IMR-90 (cell line): ENCODE data around the gene HSFX2. TPM values are rescaled to one million over a fixed set of nuclear protein-coding genes. Genes with fewer than 3 reads are reported as not detected.

Source experiments
- ATAC-seq: fragments of 200-7000 bp; cut with Tn5 transposase; 2 replicates; pipeline ENCODE4 v1.9.1; 2020; ENCODE audit warnings: low read depth, mild to moderate bottlenecking, moderate library complexity
- BruUV-seq: library from RNA; stranded (reverse); fragments of 400-500 nt; replicated peaks from 2 replicates; lab custom pipeline; 2021; lab: Mats Ljungman, UMichigan
- CTCF ChIA-PET: fragments of 300-600 bp; formaldehyde crosslinking; extraction: SDS; loops from one replicate; lab custom pipeline; 2021; ENCODE audit warnings: antibody characterized with exemption; lab: Yijun Ruan, JAX
- POLR2A ChIA-PET: fragments of 300-600 bp; sonication (Branson Sonifier 250); formaldehyde crosslinking; loops from one replicate; lab custom pipeline; 2022; ENCODE audit warnings: antibody characterized with exemption; ENCODE audit not compliant: unreplicated experiment; lab: Charles Lee
- DNase-seq: peaks from one replicate; pipeline ENCODE4 v3.0.0; 2013
- H2AFZ ChIP-seq: replicated peaks from 2 replicates; pipeline ENCODE3; 2013; ENCODE audit warnings: low read length, mild to moderate bottlenecking; ENCODE audit not compliant: poor library complexity
- H2AK5ac ChIP-seq: 2 replicates; pipeline ENCODE4 v1.6.1; 2013; ENCODE audit warnings: low read depth, low read length, inconsistent platforms
- H2AK9ac ChIP-seq: replicated peaks from 2 replicates; pipeline ENCODE3; 2013; ENCODE audit warnings: mild to moderate bottlenecking, low read depth, low read length, moderate library complexity; ENCODE audit not compliant: poor library complexity
- H2BK120ac ChIP-seq: 2 replicates; pipeline ENCODE4 v1.6.1; 2013; ENCODE audit warnings: low read depth, low read length, inconsistent platforms
- H2BK15ac ChIP-seq: 3 replicates; pipeline ENCODE4 v1.6.1; 2013; ENCODE audit warnings: low read depth, low read length, inconsistent platforms
- H2BK20ac ChIP-seq: 2 replicates; pipeline ENCODE4 v1.6.1; 2013; ENCODE audit warnings: low read depth, mild to moderate bottlenecking, inconsistent platforms, low read length, moderate library complexity
- H2BK5ac ChIP-seq: 2 replicates; pipeline ENCODE4 v1.6.1; 2013; ENCODE audit warnings: mild to moderate bottlenecking, low read depth, low read length, inconsistent platforms; ENCODE audit not compliant: poor library complexity, severe bottlenecking
- H3K14ac ChIP-seq: replicated peaks from 2 replicates; pipeline ENCODE4 v1.6.1; 2013; ENCODE audit warnings: low read depth, low read length, inconsistent platforms
- H3K18ac ChIP-seq: 2 replicates; pipeline ENCODE4 v1.6.1; 2013; ENCODE audit warnings: low read depth, low read length, control low read depth
- H3K23ac ChIP-seq: 2 replicates; pipeline ENCODE4 v1.6.1; 2013; ENCODE audit warnings: low read depth, low read length, inconsistent platforms
- H3K27ac ChIP-seq: 2 replicates; pipeline ENCODE4 v1.5.1; 2013; ENCODE audit warnings: mild to moderate bottlenecking, control low read depth, low read length; ENCODE audit not compliant: insufficient read depth
- H3K27me3 ChIP-seq: 2 replicates; pipeline ENCODE4 v1.6.1; 2013; ENCODE audit warnings: low read length; ENCODE audit not compliant: control insufficient read depth, insufficient read depth
- H3K36me3 ChIP-seq: 2 replicates; pipeline ENCODE4 v1.6.1; 2013; ENCODE audit warnings: low read length, mixed read lengths; ENCODE audit not compliant: control insufficient read depth, insufficient read depth
- H3K4ac ChIP-seq: 2 replicates; pipeline ENCODE4 v1.6.1; 2013; ENCODE audit warnings: low read depth, low read length, inconsistent platforms
- H3K4me1 ChIP-seq: 2 replicates; pipeline ENCODE4 v1.6.1; 2013; ENCODE audit warnings: low read length, mixed read lengths; ENCODE audit not compliant: control insufficient read depth, insufficient read depth
- H3K4me2 ChIP-seq: 2 replicates; pipeline ENCODE4 v1.6.1; 2013; ENCODE audit warnings: low read depth, mild to moderate bottlenecking, control low read depth, low read length, moderate library complexity
- H3K4me3 ChIP-seq: 2 replicates; pipeline ENCODE4 v1.5.1; 2013; ENCODE audit warnings: low read depth, mild to moderate bottlenecking, control low read depth, low read length, moderate library complexity; ENCODE audit not compliant: insufficient read depth
- H3K56ac ChIP-seq: 2 replicates; pipeline ENCODE4 v1.6.1; 2013; ENCODE audit warnings: low read length, inconsistent platforms; ENCODE audit not compliant: insufficient read depth; ENCODE audit errors: extremely low read depth
- H3K79me1 ChIP-seq, 2 experiments: 2 replicates each; pipeline ENCODE4 v1.6.1; 2013; ENCODE audit warnings: low read length in 2 of 2, inconsistent platforms in 1 of 2, low read depth in 1 of 2
- H3K9ac ChIP-seq: 2 replicates; pipeline ENCODE4 v1.6.1; 2013; ENCODE audit warnings: low read depth, low read length, control low read depth
- H3K9me1 ChIP-seq: 2 replicates; pipeline ENCODE4 v1.6.1; 2013; ENCODE audit warnings: low read length, inconsistent platforms; ENCODE audit not compliant: insufficient read depth
- H3K9me3 ChIP-seq: 2 replicates; pipeline ENCODE4 v1.6.1; 2013; ENCODE audit warnings: low read length; ENCODE audit not compliant: control insufficient read depth, insufficient read depth
- H4K20me1 ChIP-seq: 2 replicates; pipeline ENCODE4 v1.6.1; 2013; ENCODE audit warnings: low read length, inconsistent platforms; ENCODE audit not compliant: insufficient read depth
- H4K5ac ChIP-seq: 2 replicates; pipeline ENCODE4 v1.6.1; 2013; ENCODE audit warnings: mild to moderate bottlenecking, low read depth, low read length, control low read depth
- H4K8ac ChIP-seq, 2 experiments: 2 replicates each; pipeline ENCODE4 v1.6.1; 2013; ENCODE audit warnings: low read depth in 2 of 2, low read length in 2 of 2, control low read depth in 1 of 2, inconsistent platforms in 1 of 2
- H4K91ac ChIP-seq: 2 replicates; pipeline ENCODE4 v1.6.1; 2013; ENCODE audit warnings: low read depth, low read length, inconsistent platforms; ENCODE audit not compliant: insufficient read depth
- MAFK ChIP-seq: IDR thresholded peaks from 2 replicates; pipeline ENCODE4 v1.6.1; 2012; ENCODE audit warnings: low read depth, low read length, improper control_type of control experiment
- WGBS, 2 experiments: methylation state at CpG; one replicate each; pipeline versions ENCODE4 v1.1.5 to v1.1.7; 2013; ENCODE audit warnings: missing lambda C conversion rate in 2 of 2; ENCODE audit not compliant: insufficient read length in 1 of 2; ENCODE audit errors: extremely low coverage in 2 of 2; 5-methylcytosine and 5-hydroxymethylcytosine counted together
- dilution Hi-C: fragments of 300-500 bp; cut with HindIII; formaldehyde crosslinking; loops from one replicate; pipeline ENCODE4 v1.14.3; 2018; ENCODE audit warnings: low sequenced_read_pairs; ENCODE audit not compliant: unreplicated experiment
- in situ Hi-C: fragments of 300-500 bp; cut with MboI; formaldehyde crosslinking; loops from 3 replicates; pipeline ENCODE4 v1.14.3; 2019; ENCODE audit warnings: low sequenced_read_pairs, inconsistent platforms, mixed read lengths
- intact Hi-C: fragments of 100-400 bp; cut with micrococcal nuclease; formaldehyde crosslinking; loops from 2 replicates; pipeline ENCODE4 v1.10.0; 2022
- polyA plus RNA-seq, 3 experiments: library from polyadenylated mRNA; depleted of rRNA; stranded (reverse); fragments of >200 nt; gene quantifications; 2 replicates each; pipeline ENCODE4 v1.2.3, GENCODE V29; 2012; ENCODE audit warnings: low replicate concordance in 1 of 3
- total RNA-seq: library from RNA; depleted of rRNA; stranded (reverse); fragments of >200 nt; gene quantifications from 2 replicates; pipeline ENCODE4 v1.2.3, GENCODE V29; 2012

The HSFX2 gene
- total and polyA plus RNA-seq, 2 of the 4 experiments (the other 2 are of a cell fraction) = 0.36 TPM; not detected in 1

- intact Hi-C loops (no loop called here), in situ Hi-C loops (no loop called here), dilution Hi-C loops (no loop called here)
- no peak overlapping the region for H2AFZ ChIP-seq
- no peaks in the 10 kb centered on the region for H3K9me3 ChIP-seq
- DNase-seq (no peak), ATAC-seq (no peak)
- H3K36me3 ChIP-seq = no peaks in the 10 kb centered on the region
- no peak overlapping the region for H3K27ac ChIP-seq
- no TSS peak for BruUV-seq
- ChIA-PET CTCF (no interaction called here), POLR2A (no interaction called here)
- H3K56ac ChIP-seq = no peak overlapping the region
- H3K9me1 ChIP-seq = no peaks in the 10 kb centered on the region
- no peak overlapping the region for H2BK120ac ChIP-seq
- no peaks in the 10 kb centered on the region for H3K4me1 ChIP-seq
- no peak overlapping the region for H2BK15ac ChIP-seq
- H4K8ac ChIP-seq = no peak overlapping the region
- H3K4me3 ChIP-seq = no peak overlapping the region
- H3K79me1 ChIP-seq = no peaks in the 10 kb centered on the region
- WGBS, 2 experiments = no CpG with 5 or more reads among the region's 2 CpGs
- no peaks in the 10 kb centered on the region for H4K20me1 ChIP-seq
- no peak overlapping the region for H2BK5ac ChIP-seq
- no peak overlapping the region for H3K4ac ChIP-seq
- no peak overlapping the region for H3K4me2 ChIP-seq
- H2AK9ac ChIP-seq = no peak overlapping the region
- no peak overlapping the region for H3K18ac ChIP-seq
- H4K5ac ChIP-seq = no peak overlapping the region
- H3K23ac ChIP-seq = no peak overlapping the region
- no peak for TF ChIP-seq MAFK
- H2AK5ac ChIP-seq = no peak overlapping the region
- H3K14ac ChIP-seq = no peak overlapping the region
- H4K91ac ChIP-seq = no peak overlapping the region
- no peak overlapping the region for H3K9ac ChIP-seq
- H3K27me3 ChIP-seq = peaks cover 5% of the 10 kb centered on the region
- H2BK20ac ChIP-seq = no peak overlapping the region
Observed at GRCh38 chrX:149569770-149570169, 25.3 kb downstream of the HSFX2 start.
